Endodermal cell (in vitro differentiated cells): ENCODE measurements around the gene NAP1L1. TPM values are rescaled to one million over a fixed set of nuclear protein-coding genes. Genes with fewer than 3 reads are reported as not detected.

Experiments used
- DNase-seq: peaks from one replicate; pipeline ENCODE4 v3.0.0-alpha.2; 2017
- H3K27ac ChIP-seq: 2 replicates; pipeline ENCODE4 v1.5.1; 2013; ENCODE audit warnings: mild to moderate bottlenecking, low read depth, low read length, moderate library complexity
- H3K27me3 ChIP-seq: 2 replicates; pipeline ENCODE4 v1.6.1; 2013; ENCODE audit warnings: mild to moderate bottlenecking, low read length, moderate library complexity; ENCODE audit not compliant: insufficient read depth, control insufficient read depth, poor library complexity, severe bottlenecking
- H3K36me3 ChIP-seq: 2 replicates; pipeline ENCODE4 v1.7.0; 2013; ENCODE audit warnings: mild to moderate bottlenecking, low read length, moderate library complexity; ENCODE audit not compliant: control insufficient read depth, insufficient read depth
- H3K4me1 ChIP-seq: one replicate; pipeline ENCODE4 v1.7.0; 2013; ENCODE audit warnings: low read length; ENCODE audit not compliant: control insufficient read depth, insufficient read depth
- H3K4me3 ChIP-seq: 2 replicates; pipeline ENCODE4 v1.5.1; 2013; ENCODE audit warnings: mild to moderate bottlenecking, low read length, moderate library complexity
- H3K9ac ChIP-seq: 2 replicates; pipeline ENCODE4 v1.6.1; 2013; ENCODE audit warnings: mild to moderate bottlenecking, low read length, moderate library complexity; ENCODE audit not compliant: poor library complexity, severe bottlenecking; ENCODE audit errors: extremely low read depth
- H3K9me3 ChIP-seq: 2 replicates; pipeline ENCODE4 v1.6.1; 2013; ENCODE audit warnings: mild to moderate bottlenecking, low read length, moderate library complexity; ENCODE audit not compliant: control insufficient read depth
- H3K27ac Mint-ChIP-seq: 2 replicates; pipeline ENCODE4 v1.8.0; 2020; ENCODE audit warnings: mixed read lengths
- H3K27me3 Mint-ChIP-seq: 2 replicates; pipeline ENCODE4 v1.8.0; 2021; ENCODE audit warnings: mild to moderate bottlenecking, mixed read lengths; ENCODE audit not compliant: insufficient read depth
- H3K36me3 Mint-ChIP-seq: 2 replicates; pipeline ENCODE4 v1.8.0; 2020; ENCODE audit warnings: low read depth, mixed read lengths
- H3K4me1 Mint-ChIP-seq: 2 replicates; pipeline ENCODE4 v1.8.0; 2020; ENCODE audit warnings: mixed read lengths
- H3K4me3 Mint-ChIP-seq: 2 replicates; pipeline ENCODE4 v1.8.0; 2020; ENCODE audit warnings: mild to moderate bottlenecking, moderate library complexity, mixed read lengths
- H3K9me3 Mint-ChIP-seq: 2 replicates; pipeline ENCODE4 v1.8.0; 2020; ENCODE audit warnings: mild to moderate bottlenecking, mixed read lengths
- WGBS, 2 experiments: methylation state at CpG; one replicate each; pipeline versions ENCODE4 v1.1.5 to v1.1.7; 2013; ENCODE audit warnings: missing lambda C conversion rate in 2 of 2, mixed read lengths in 1 of 2; ENCODE audit not compliant: insufficient coverage in 1 of 2, insufficient read length in 1 of 2; 5-methylcytosine and 5-hydroxymethylcytosine counted together
- total RNA-seq, 2 donors: library from RNA; stranded (reverse); fragmentation: NEBNext Ultra II Directional in 1 of 2; extraction: Animal tissue kit (Norgen Biotek cat#: 25700) in 1 of 2; gene quantifications; 2 replicates in 1 of 2; 3 replicates in 1 of 2; pipeline ENCODE4 v1.2.1, GENCODE V29; 2021
- TF ChIP-seq, protein P1 (sequence below): fragments of 200-600 bp; sonication (generic); conservative IDR thresholded peaks from 2 replicates; pipeline ENCODE4 v1.5.0; 2021; ENCODE audit warnings: antibody characterized with exemption, mild to moderate bottlenecking

Gene NAP1L1
- total RNA-seq, 2 donors from 2014 or later = 711 to 829 TPM

DNA sequence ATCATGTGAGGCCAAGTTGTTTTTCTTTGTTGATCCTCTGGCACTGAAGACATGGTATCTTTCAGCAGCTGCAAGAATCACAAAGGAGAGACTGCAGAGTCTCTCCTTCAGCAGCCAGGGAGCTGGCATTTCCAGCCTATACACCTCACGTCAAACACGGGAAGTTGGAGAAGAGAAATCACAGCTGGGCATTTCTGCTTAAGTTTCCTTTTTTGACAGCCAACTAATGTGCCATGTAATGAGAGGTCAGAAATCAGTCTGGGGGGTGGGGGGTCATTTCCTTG, 81.2 kb downstream of the NAP1L1 start:
- Histone ChIP-seq H3K4me3 (no peak overlapping the region), H3K9ac (no peak overlapping the region), H3K27me3 (no peaks in the 10 kb centered on the region), H3K4me1 (no peaks in the 10 kb centered on the region), H3K27ac (no peak overlapping the region), H3K36me3 (no peaks in the 10 kb centered on the region), H3K9me3 (no peaks in the 10 kb centered on the region)
- Mint-ChIP-seq H3K27me3 (no peaks in the 10 kb centered on the region), H3K36me3 (peaks cover 2% of the 10 kb centered on the region), H3K4me1 (peaks cover 11% of the 10 kb centered on the region), H3K4me3 (no peak overlapping the region), H3K27ac (no peak overlapping the region), H3K9me3 (peaks cover 11% of the 10 kb centered on the region)
- no peak for DNase-seq
- WGBS, 2 experiments = 82 to 84% methylated on average over 2 of the region's 2 CpGs
- TF ChIP-seq, protein P1, sequence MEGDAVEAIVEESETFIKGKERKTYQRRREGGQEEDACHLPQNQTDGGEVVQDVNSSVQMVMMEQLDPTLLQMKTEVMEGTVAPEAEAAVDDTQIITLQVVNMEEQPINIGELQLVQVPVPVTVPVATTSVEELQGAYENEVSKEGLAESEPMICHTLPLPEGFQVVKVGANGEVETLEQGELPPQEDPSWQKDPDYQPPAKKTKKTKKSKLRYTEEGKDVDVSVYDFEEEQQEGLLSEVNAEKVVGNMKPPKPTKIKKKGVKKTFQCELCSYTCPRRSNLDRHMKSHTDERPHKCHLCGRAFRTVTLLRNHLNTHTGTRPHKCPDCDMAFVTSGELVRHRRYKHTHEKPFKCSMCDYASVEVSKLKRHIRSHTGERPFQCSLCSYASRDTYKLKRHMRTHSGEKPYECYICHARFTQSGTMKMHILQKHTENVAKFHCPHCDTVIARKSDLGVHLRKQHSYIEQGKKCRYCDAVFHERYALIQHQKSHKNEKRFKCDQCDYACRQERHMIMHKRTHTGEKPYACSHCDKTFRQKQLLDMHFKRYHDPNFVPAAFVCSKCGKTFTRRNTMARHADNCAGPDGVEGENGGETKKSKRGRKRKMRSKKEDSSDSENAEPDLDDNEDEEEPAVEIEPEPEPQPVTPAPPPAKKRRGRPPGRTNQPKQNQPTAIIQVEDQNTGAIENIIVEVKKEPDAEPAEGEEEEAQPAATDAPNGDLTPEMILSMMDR = no peak

DNA sequence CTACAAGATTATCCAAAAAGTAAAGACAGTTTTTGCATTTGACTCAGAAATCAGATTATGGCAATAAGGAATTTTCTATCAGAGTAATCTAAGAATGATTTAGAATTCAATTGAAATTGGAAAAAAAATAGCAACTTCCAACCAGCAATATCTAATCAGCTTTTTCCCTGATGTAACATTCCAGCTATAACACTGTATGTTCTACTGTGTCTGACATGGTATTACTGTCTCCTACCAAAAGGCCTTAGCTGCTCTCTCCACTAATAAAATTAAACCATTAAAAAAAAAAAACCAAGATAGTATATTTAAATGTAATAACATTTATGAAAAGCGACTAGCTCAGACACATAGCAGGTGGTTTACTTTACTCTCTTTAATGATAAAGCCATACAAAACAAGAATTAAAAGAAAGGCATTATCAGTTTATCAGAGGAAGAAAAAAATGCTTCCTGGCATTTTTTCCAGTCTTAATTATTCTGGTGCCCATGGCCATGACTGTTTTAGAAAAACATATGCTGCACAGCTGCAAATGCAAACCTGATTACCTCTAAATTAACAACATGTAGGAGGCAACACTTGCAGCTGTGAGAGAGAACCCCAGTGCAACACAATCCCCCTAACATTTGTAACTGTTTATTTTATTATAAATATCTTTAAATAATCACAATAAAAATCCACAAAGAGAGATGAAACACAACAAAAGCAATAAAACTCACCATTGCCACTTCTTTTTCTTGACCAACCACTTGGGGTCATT, 81.7 kb downstream of the NAP1L1 start:
- H3K9me3 ChIP-seq = no peaks in the 10 kb centered on the region
- TF ChIP-seq, protein P1 = no peak
- no peaks in the 10 kb centered on the region for H3K27me3 Mint-ChIP-seq
- no peak overlapping the region for H3K27ac Mint-ChIP-seq
- H3K4me1 ChIP-seq = no peaks in the 10 kb centered on the region
- no peak overlapping the region for H3K4me3 Mint-ChIP-seq
- DNase-seq = no peak
- no peaks in the 10 kb centered on the region for H3K27me3 ChIP-seq
- H3K9ac ChIP-seq = no peak overlapping the region
- H3K4me3 ChIP-seq = no peak overlapping the region
- H3K36me3 Mint-ChIP-seq = peaks cover 2% of the 10 kb centered on the region
- H3K4me1 Mint-ChIP-seq = peaks cover 7% of the 10 kb centered on the region
- H3K9me3 Mint-ChIP-seq = peaks cover 11% of the 10 kb centered on the region
- no peak overlapping the region for H3K27ac ChIP-seq
- H3K36me3 ChIP-seq = no peaks in the 10 kb centered on the region
- 100% methylated on average over 1 of the region's 1 CpG; no CpG with 5 or more reads in 1 of the 2 experiments for WGBS, 2 experiments

DNA sequence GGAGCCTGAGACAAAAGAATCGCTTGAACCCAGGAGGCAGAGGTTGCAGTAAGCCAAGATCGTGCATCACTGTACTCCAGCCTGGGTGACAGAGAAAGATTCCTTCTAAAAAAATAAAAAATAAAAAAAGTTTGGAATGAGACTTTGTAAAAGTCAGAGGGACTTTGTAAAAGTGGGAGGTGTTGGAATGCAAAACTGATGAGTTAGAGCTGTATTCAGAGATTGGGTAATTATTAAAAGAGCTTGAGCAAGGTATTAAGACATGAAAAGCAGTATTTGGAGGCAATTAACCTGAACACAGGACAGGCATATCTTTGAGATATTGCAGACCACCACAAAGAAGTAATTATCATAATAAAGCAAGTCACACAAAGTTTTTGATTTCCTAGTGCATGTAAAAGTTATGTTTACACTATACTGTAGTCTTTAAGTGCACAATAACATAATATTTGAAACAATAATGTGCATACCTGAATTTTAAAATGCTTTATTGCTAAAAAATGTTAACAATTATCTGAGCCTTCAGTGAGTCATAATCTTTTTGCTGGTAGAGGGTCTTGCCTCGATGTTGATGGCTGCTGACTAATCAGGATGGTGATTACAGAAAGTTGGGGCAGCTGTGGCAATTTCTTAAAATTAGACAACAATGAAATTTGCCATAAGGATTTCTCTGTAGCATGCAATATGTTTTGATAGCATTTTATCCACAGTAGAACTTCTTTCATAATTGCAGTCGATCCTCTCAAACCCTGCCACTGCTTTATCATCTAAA, 86.0 kb downstream of the NAP1L1 start:
- 84 to 88% methylated on average over 4 of the region's 4 CpGs for WGBS, 2 experiments
- H3K9me3 Mint-ChIP-seq = no peaks in the 10 kb centered on the region
- no peaks in the 10 kb centered on the region for H3K36me3 ChIP-seq
- no peaks in the 10 kb centered on the region for H3K9me3 ChIP-seq
- H3K27me3 Mint-ChIP-seq = no peaks in the 10 kb centered on the region
- TF ChIP-seq, protein P1 = no peak
- H3K4me3 Mint-ChIP-seq = no peak overlapping the region
- H3K4me3 ChIP-seq = no peak overlapping the region
- no peaks in the 10 kb centered on the region for H3K4me1 ChIP-seq
- no peak for DNase-seq
- no peak overlapping the region for H3K27ac Mint-ChIP-seq
- H3K4me1 Mint-ChIP-seq = no peaks in the 10 kb centered on the region
- H3K27ac ChIP-seq = no peak overlapping the region
- no peak overlapping the region for H3K9ac ChIP-seq
- H3K27me3 ChIP-seq = no peaks in the 10 kb centered on the region
- H3K36me3 Mint-ChIP-seq = no peaks in the 10 kb centered on the region
